ENCODE measurements around the gene MICAL3. TPM values are rescaled to one million over a fixed set of nuclear protein-coding genes. Genes with fewer than 3 reads are reported as not detected.

The MICAL3 gene
- total and polyA plus RNA-seq, 9 of the 15 experiments (the other 6 are each of a cell fraction or from before 2014, with no cell fraction given): 0.53 to 32.1 (median 12.3) TPM

- TF ChIP-seq ZNF146 (CRISPR knock-in tag; IDR thresholded peaks at IDR 0.05; ENCODE audit: unreplicated experiment) (no peak), ELF4 (CRISPR knock-in tag; IDR thresholded peaks at IDR 0.05) (no peak), SMARCA4 (IDR thresholded peaks at IDR 0.05) (no peak), POU5F1 (IDR thresholded peaks at IDR 0.05; ENCODE audit: borderline replicate concordance, low read depth, low read length, partially characterized antibody) (no peak), KDM2B (CRISPR knock-in tag; IDR thresholded peaks at IDR 0.05) (no peak), ZNF407 (IDR thresholded peaks at IDR 0.05; ENCODE audit: low read depth) (no peak), TSC22D4 (tag; IDR thresholded peaks at IDR 0.05) (no peak), ARID3A (IDR thresholded peaks at IDR 0.05; ENCODE audit: borderline replicate concordance, low read depth, low read length) (no peak), PHF20 (IDR thresholded peaks at IDR 0.05; ENCODE audit: partially characterized antibody) (no peak), ETV6 (IDR thresholded peaks at IDR 0.05; ENCODE audit: borderline replicate concordance in 1 of 2, low read depth in 2 of 2, low read length in 1 of 2) (no peak), ETV6 (CRISPR knock-in tag; IDR thresholded peaks at IDR 0.05; ENCODE audit: borderline replicate concordance) (no peak), ETV1 (tag; conservative IDR thresholded peaks at IDR 0.05; ENCODE audit: low read depth) (no peak)
Observed at GRCh38 chr22:18059991-18060390, 35.6 kb upstream of the MICAL3 start (continued).

All from K562 (cell line).